ENCODE measurements around the gene KHSRP. TPM values are rescaled to one million over a fixed set of nuclear protein-coding genes. Genes with fewer than 3 reads are reported as not detected.
A peak's percentile ranks its signal among the peaks of the same experiment; 100 is the strongest.

The KHSRP gene
- total and polyA plus RNA-seq, 2 of the 13 experiments (the other 11 are each of a cell fraction or from before 2014, with no cell fraction given), result 72.1 to 129 TPM

GRCh38 chr19:6464070-6464873, 39.7 kb upstream of the KHSRP start, which contains the start of gene CRB3 (continued):
- TF ChIP-seq SNAPC5 (CRISPR knock-in tag; IDR thresholded peaks at IDR 0.05; ENCODE audit: borderline replicate concordance) (0 out of 2 replicates have a peak, but pooled peaks have one; percentile 52), SNAI1 (CRISPR knock-in tag; IDR thresholded peaks at IDR 0.05; ENCODE audit: borderline replicate concordance) (peak; percentile 58; the same call in 1 of the 2 replicates), MLX (CRISPR knock-in tag; IDR thresholded peaks at IDR 0.05) (peak; percentile 23; the same call in 1 of the 2 replicates), SALL2 (CRISPR knock-in tag; IDR thresholded peaks at IDR 0.05) (peak; percentile 60; the same call in 1 of the 2 replicates), ZNF768 (CRISPR knock-in tag; IDR thresholded peaks at IDR 0.05) (no peak), GLI4 (CRISPR knock-in tag; IDR thresholded peaks at IDR 0.05; ENCODE audit: borderline replicate concordance) (0 out of 2 replicates have a peak, but pooled peaks have one; percentile 36), KLF6 (CRISPR knock-in tag; IDR thresholded peaks at IDR 0.05) (peak; percentile 60; the same call in 1 of the 2 replicates), ZNF18 (CRISPR knock-in tag; IDR thresholded peaks at IDR 0.05; ENCODE audit: insufficient replicate concordance) (peak; percentile 74), THAP7 (CRISPR knock-in tag; IDR thresholded peaks at IDR 0.05) (no peak), RBFOX2 (IDR thresholded peaks at IDR 0.05; ENCODE audit: low read depth, low read length) (peak; percentile 80), HNRNPH1 (optimal IDR thresholded peaks at IDR 0.05; ENCODE audit: low read depth, low read length) (peak; percentile 68), REL (CRISPR knock-in tag; conservative IDR thresholded peaks at IDR 0.05) (no peak), UBTF (CRISPR knock-in tag; IDR thresholded peaks at IDR 0.05) (peak; percentile 69), MXI1 (IDR thresholded peaks at IDR 0.05; ENCODE audit: borderline replicate concordance, low read depth, low read length) (peak; percentile 2; the same call in 1 of the 3 replicates), JDP2 (CRISPR knock-in tag; IDR thresholded peaks at IDR 0.05; ENCODE audit: borderline replicate concordance) (no peak), ZBTB8A (CRISPR knock-in tag; IDR thresholded peaks at IDR 0.05; ENCODE audit: borderline replicate concordance, low read depth) (no peak), ZGPAT (CRISPR knock-in tag; IDR thresholded peaks at IDR 0.05) (peak; percentile 58; the same call in 1 of the 2 replicates), HNF1B (CRISPR knock-in tag; IDR thresholded peaks at IDR 0.05) (peak; percentile 97), ZNF441 (CRISPR knock-in tag; IDR thresholded peaks at IDR 0.05; ENCODE audit: borderline replicate concordance) (peak; percentile 25; the same call in 1 of the 2 replicates)
